Neural progenitor cell (in vitro differentiated cells): Measurements from ENCODE around the gene CSK. TPM values are rescaled to one million over a fixed set of nuclear protein-coding genes. Genes with fewer than 3 reads are reported as not detected.
A peak's percentile ranks its signal among the peaks of the same experiment; 100 is the strongest.

ENCODE experiments used
- DNase-seq: peaks from one replicate; pipeline ENCODE4 v3.0.0-alpha.2; 2016; ENCODE audit warnings: low spot score
- H2AFZ ChIP-seq: fragments of 200-600 bp; sonication (generic); replicated peaks from 2 replicates; pipeline ENCODE4 v1.6.1; 2016; ENCODE audit warnings: antibody characterized with exemption
- H3F3A ChIP-seq: fragments of 200-600 bp; sonication (generic); 2 replicates; pipeline ENCODE4 v1.6.1; 2016; ENCODE audit warnings: antibody characterized with exemption, low read depth
- H3K27ac ChIP-seq: fragments of 200-600 bp; sonication (generic); 2 replicates; pipeline ENCODE4 v1.5.1; 2016; ENCODE audit warnings: mild to moderate bottlenecking
- H3K27me3 ChIP-seq: fragments of 200-600 bp; sonication (generic); 2 replicates; pipeline ENCODE4 v1.6.1; 2016; ENCODE audit warnings: mild to moderate bottlenecking, moderate library complexity
- H3K36me3 ChIP-seq: fragments of 200-600 bp; sonication (generic); 2 replicates; pipeline ENCODE4 v1.5.1; 2016
- H3K4me1 ChIP-seq: fragments of 200-600 bp; sonication (generic); 2 replicates; pipeline ENCODE4 v1.6.1; 2016; ENCODE audit warnings: mixed run types
- H3K4me2 ChIP-seq: fragments of 200-600 bp; sonication (generic); 2 replicates; pipeline ENCODE4 v1.6.1; 2016
- H3K4me3 ChIP-seq: fragments of 200-600 bp; sonication (generic); 2 replicates; pipeline ENCODE4 v1.5.1; 2016
- H3K79me2 ChIP-seq: fragments of 200-600 bp; sonication (generic); 2 replicates; pipeline ENCODE4 v1.6.1; 2016; ENCODE audit warnings: low read depth
- H3K9ac ChIP-seq: fragments of 200-600 bp; sonication (generic); 2 replicates; pipeline ENCODE4 v1.6.1; 2016
- H3K9me3 ChIP-seq: fragments of 200-600 bp; sonication (generic); 2 replicates; pipeline ENCODE4 v1.5.1; 2016; ENCODE audit warnings: low read depth
- H4K20me1 ChIP-seq: fragments of 200-600 bp; sonication (generic); 2 replicates; pipeline ENCODE4 v1.6.1; 2016; ENCODE audit warnings: low read depth
- H3K27ac Mint-ChIP-seq: 3 replicates; pipeline ENCODE4 v1.8.0; 2021; ENCODE audit warnings: mixed read lengths
- H3K27me3 Mint-ChIP-seq: 2 replicates; pipeline ENCODE4 v1.8.0; 2022; ENCODE audit warnings: low read depth, mild to moderate bottlenecking, inconsistent platforms, moderate library complexity, mixed read lengths; ENCODE audit not compliant: insufficient read depth
- H3K36me3 Mint-ChIP-seq: 3 replicates; pipeline ENCODE4 v1.8.0; 2021; ENCODE audit warnings: mixed read lengths
- H3K4me1 Mint-ChIP-seq: 3 replicates; pipeline ENCODE4 v1.8.0; 2021; ENCODE audit warnings: mixed read lengths
- H3K4me3 Mint-ChIP-seq: 3 replicates; pipeline ENCODE4 v1.8.0; 2021; ENCODE audit warnings: mild to moderate bottlenecking, moderate library complexity, mixed read lengths
- H3K9me3 Mint-ChIP-seq: 3 replicates; pipeline ENCODE4 v1.8.0; 2020; ENCODE audit warnings: mixed read lengths
- CTCF ChIP-seq: fragments of 200-600 bp; sonication (generic); IDR thresholded peaks from 2 replicates; pipeline ENCODE4 v1.5.1; 2017; ENCODE audit warnings: antibody characterized with exemption, mild to moderate bottlenecking
- EZH2 ChIP-seq: fragments of 200-600 bp; sonication (generic); IDR thresholded peaks from 2 replicates; pipeline ENCODE4 v1.6.1; 2017; ENCODE audit warnings: antibody characterized with exemption, mild to moderate bottlenecking, moderate library complexity
- EZH2phosphoT487 ChIP-seq: fragments of 200-600 bp; sonication (generic); IDR thresholded peaks from 2 replicates; pipeline ENCODE4 v1.6.1; 2017; ENCODE audit warnings: antibody characterized with exemption
- total RNA-seq: library from RNA; depleted of rRNA; stranded (reverse); fragments of >200 nt; gene quantifications from 2 replicates; pipeline ENCODE4 v1.2.3, GENCODE V29; 2015; ENCODE audit warnings: low replicate concordance

Gene CSK
- total RNA-seq, 1 donor from 2014 or later: 18.3 TPM

GRCh38 chr15:74791007-74791406 lies 9.1 kb downstream of the CSK start:
- Histone ChIP-seq H2AFZ (no peak overlapping the region), H3K9ac (no peak overlapping the region), H3K4me2 (no peak overlapping the region), H3F3A (no peaks in the 10 kb centered on the region), H3K36me3 (no peaks in the 10 kb centered on the region), H3K79me2 (peaks cover 67% of the 10 kb centered on the region), H3K9me3 (no peaks in the 10 kb centered on the region), H4K20me1 (peaks cover 97% of the 10 kb centered on the region), H3K27ac (no peak overlapping the region), H3K4me1 (peaks cover 20% of the 10 kb centered on the region), H3K27me3 (no peaks in the 10 kb centered on the region), H3K4me3 (no peak overlapping the region)
- H3K4me3 Mint-ChIP-seq: no peak overlapping the region
- no peak for DNase-seq
- H3K27me3 Mint-ChIP-seq: no peaks in the 10 kb centered on the region
- peaks cover 43% of the 10 kb centered on the region for H3K4me1 Mint-ChIP-seq
- TF ChIP-seq EZH2phosphoT487 (no peak), EZH2 (no peak), CTCF (no peak)
- no peak overlapping the region for H3K27ac Mint-ChIP-seq
- H3K9me3 Mint-ChIP-seq: no peaks in the 10 kb centered on the region
- peaks cover 2% of the 10 kb centered on the region for H3K36me3 Mint-ChIP-seq

GRCh38 chr15:74791667-74792066 lies 9.8 kb downstream of the CSK start:
- no peaks in the 10 kb centered on the region for H3K9me3 ChIP-seq
- H3K4me2 ChIP-seq: no peak overlapping the region
- H3K27me3 ChIP-seq: no peaks in the 10 kb centered on the region
- H3K4me3 ChIP-seq: no peak overlapping the region
- Mint-ChIP-seq H3K27ac (no peak overlapping the region), H3K27me3 (no peaks in the 10 kb centered on the region), H3K9me3 (no peaks in the 10 kb centered on the region), H3K4me1 (peaks cover 43% of the 10 kb centered on the region), H3K4me3 (no peak overlapping the region), H3K36me3 (peaks cover 2% of the 10 kb centered on the region)
- H2AFZ ChIP-seq: no peak overlapping the region
- TF ChIP-seq EZH2 (no peak), EZH2phosphoT487 (no peak), CTCF (no peak)
- H4K20me1 ChIP-seq: peaks cover 97% of the 10 kb centered on the region
- H3K9ac ChIP-seq: no peak overlapping the region
- peaks cover 60% of the 10 kb centered on the region for H3K79me2 ChIP-seq
- H3F3A ChIP-seq: no peaks in the 10 kb centered on the region
- DNase-seq: no peak
- peaks cover 20% of the 10 kb centered on the region for H3K4me1 ChIP-seq
- no peak overlapping the region for H3K27ac ChIP-seq
- no peaks in the 10 kb centered on the region for H3K36me3 ChIP-seq

GRCh38 chr15:74792227-74793016 lies 10.5 kb downstream of the CSK start:
- H3K36me3 ChIP-seq: no peaks in the 10 kb centered on the region
- H3K9me3 ChIP-seq: no peaks in the 10 kb centered on the region
- TF ChIP-seq EZH2: no peak
- no peak for TF ChIP-seq CTCF
- no peak for TF ChIP-seq EZH2phosphoT487
- no peak overlapping the region for H3K4me3 ChIP-seq
- no peak overlapping the region for H3K9ac ChIP-seq
- H4K20me1 ChIP-seq: peaks cover 97% of the 10 kb centered on the region
- H3K27ac ChIP-seq: no peak overlapping the region
- Mint-ChIP-seq H3K27me3 (no peaks in the 10 kb centered on the region), H3K36me3 (peaks cover 2% of the 10 kb centered on the region), H3K9me3 (no peaks in the 10 kb centered on the region), H3K4me3 (peak overlapping the region; percentile 36), H3K27ac (peak overlapping the region; percentile 82), H3K4me1 (peaks cover 40% of the 10 kb centered on the region)
- H3K79me2 ChIP-seq: peaks cover 53% of the 10 kb centered on the region
- H2AFZ ChIP-seq: no peak overlapping the region
- DNase-seq: no peak
- H3F3A ChIP-seq: no peaks in the 10 kb centered on the region
- no peak overlapping the region for H3K4me2 ChIP-seq
- H3K4me1 ChIP-seq: peaks cover 20% of the 10 kb centered on the region
- H3K27me3 ChIP-seq: no peaks in the 10 kb centered on the region
